MCF 10A (cell line): Measurements from ENCODE around the gene ZMYND15. TPM values are rescaled to one million over a fixed set of nuclear protein-coding genes. Genes with fewer than 3 reads are reported as not detected.

ENCODE experiments used
- BruUV-seq: library from RNA; stranded (reverse); fragments of 400-500 nt; replicated peaks from 2 replicates; lab custom pipeline; 2021; lab: Mats Ljungman, UMichigan
- CTCF ChIA-PET: fragments of 300-600 bp; sonication (Branson Sonifier 250); formaldehyde crosslinking; extraction: SDS; loops from one replicate; lab custom pipeline; 2021; ENCODE audit warnings: antibody characterized with exemption, inconsistent platforms; lab: Yijun Ruan, JAX
- POLR2A ChIA-PET: fragments of 300-600, 350-650 bp; sonication (Branson Sonifier 250); formaldehyde crosslinking; extraction: SDS; loops from one replicate; lab custom pipeline; 2020; ENCODE audit warnings: antibody characterized with exemption, inconsistent platforms; lab: Yijun Ruan, JAX
- DNase-seq: peaks from one replicate; pipeline ENCODE4 v3.0.0-alpha.2; 2018; ENCODE audit not compliant: unreplicated experiment
- H3K27ac Mint-ChIP-seq: one replicate; pipeline ENCODE4 v1.8.0; 2022; ENCODE audit warnings: mild to moderate bottlenecking, low read depth, mixed read lengths; ENCODE audit not compliant: unreplicated experiment
- H3K27me3 Mint-ChIP-seq: one replicate; pipeline ENCODE4 v1.8.0; 2022; ENCODE audit warnings: mixed read lengths; ENCODE audit not compliant: insufficient read depth, unreplicated experiment
- H3K36me3 Mint-ChIP-seq: one replicate; pipeline ENCODE4 v1.8.0; 2022; ENCODE audit warnings: mild to moderate bottlenecking, moderate library complexity, mixed read lengths; ENCODE audit not compliant: insufficient read depth, unreplicated experiment
- H3K4me1 Mint-ChIP-seq: one replicate; pipeline ENCODE4 v1.8.0; 2022; ENCODE audit warnings: mixed read lengths; ENCODE audit not compliant: insufficient read depth, unreplicated experiment
- H3K4me3 Mint-ChIP-seq: one replicate; pipeline ENCODE4 v1.8.0; 2022; ENCODE audit warnings: mild to moderate bottlenecking, moderate library complexity, mixed read lengths; ENCODE audit not compliant: unreplicated experiment
- H3K9me3 Mint-ChIP-seq: one replicate; pipeline ENCODE4 v1.8.0; 2022; ENCODE audit warnings: mixed read lengths; ENCODE audit not compliant: unreplicated experiment
- intact Hi-C: fragments of 100-400 bp; cut with micrococcal nuclease; formaldehyde crosslinking; loops from 2 replicates; pipeline ENCODE4 v1.14.1; 2022
- total RNA-seq: library from RNA; stranded (reverse); gene quantifications from 2 replicates; pipeline ENCODE4 v1.2.3, GENCODE V29; 2022
- TF ChIP-seq, protein P1 (sequence below): fragments of 200-600 bp; IDR thresholded peaks from one replicate; pipeline ENCODE4 v1.8.0; 2022; ENCODE audit warnings: antibody characterized with exemption, mild to moderate bottlenecking; ENCODE audit not compliant: unreplicated experiment

The ZMYND15 gene
- total RNA-seq, 1 experiment from 2014 or later: 1.8 TPM

GRCh38 chr17:4789701-4789950 lies 50.0 kb downstream of the ZMYND15 start:
- H3K9me3 Mint-ChIP-seq: no peaks in the 10 kb centered on the region
- H3K27ac Mint-ChIP-seq: peak overlapping the region; percentile 93
- no peaks in the 10 kb centered on the region for H3K36me3 Mint-ChIP-seq
- TF ChIP-seq, protein P1, sequence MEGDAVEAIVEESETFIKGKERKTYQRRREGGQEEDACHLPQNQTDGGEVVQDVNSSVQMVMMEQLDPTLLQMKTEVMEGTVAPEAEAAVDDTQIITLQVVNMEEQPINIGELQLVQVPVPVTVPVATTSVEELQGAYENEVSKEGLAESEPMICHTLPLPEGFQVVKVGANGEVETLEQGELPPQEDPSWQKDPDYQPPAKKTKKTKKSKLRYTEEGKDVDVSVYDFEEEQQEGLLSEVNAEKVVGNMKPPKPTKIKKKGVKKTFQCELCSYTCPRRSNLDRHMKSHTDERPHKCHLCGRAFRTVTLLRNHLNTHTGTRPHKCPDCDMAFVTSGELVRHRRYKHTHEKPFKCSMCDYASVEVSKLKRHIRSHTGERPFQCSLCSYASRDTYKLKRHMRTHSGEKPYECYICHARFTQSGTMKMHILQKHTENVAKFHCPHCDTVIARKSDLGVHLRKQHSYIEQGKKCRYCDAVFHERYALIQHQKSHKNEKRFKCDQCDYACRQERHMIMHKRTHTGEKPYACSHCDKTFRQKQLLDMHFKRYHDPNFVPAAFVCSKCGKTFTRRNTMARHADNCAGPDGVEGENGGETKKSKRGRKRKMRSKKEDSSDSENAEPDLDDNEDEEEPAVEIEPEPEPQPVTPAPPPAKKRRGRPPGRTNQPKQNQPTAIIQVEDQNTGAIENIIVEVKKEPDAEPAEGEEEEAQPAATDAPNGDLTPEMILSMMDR: no peak
- ChIA-PET POLR2A (interaction anchor here (0.6 to 4.0 kb wide), 35 partner anchors 10 to 182 kb away, joined by 3 to 51 read pairs (median 5); partner anchors contain the start of genes ARRB2, CHRNE, MED11 and MINK1), CTCF (interaction anchor here (0.6 to 6.0 kb wide), 25 partner anchors 10 to 179 kb away, joined by 3 to 88 read pairs (median 5); partner anchors contain the start of genes CHRNE, MED11, PLD2 and RNF167)
- H3K27me3 Mint-ChIP-seq: no peaks in the 10 kb centered on the region
- intact Hi-C loops: no loop called here
- H3K4me3 Mint-ChIP-seq: peak overlapping the region; percentile 75
- no TSS peak for BruUV-seq
- peaks cover 18% of the 10 kb centered on the region for H3K4me1 Mint-ChIP-seq
- DNase-seq: no peak

- Mint-ChIP-seq H3K27ac (peak overlapping the region; percentile 93), H3K9me3 (no peaks in the 10 kb centered on the region), H3K4me1 (peaks cover 18% of the 10 kb centered on the region), H3K4me3 (peak overlapping the region; percentile 75), H3K27me3 (no peaks in the 10 kb centered on the region), H3K36me3 (no peaks in the 10 kb centered on the region)
- TF ChIP-seq, protein P1: peak; percentile 70
- POLR2A ChIA-PET: interaction anchor here (0.6 to 4.0 kb wide), 53 partner anchors 9 to 236 kb away, joined by 3 to 51 read pairs (median 4); partner anchors contain the start of genes ARRB2, CAMTA2, CHRNE and MED11
- intact Hi-C loops: loop anchor here (1.0 kb wide), 4 partner anchors 43 to 92 kb away; partner anchors contain the start of genes ARRB2, MED11 and MINK1
- no TSS peak for BruUV-seq
- peak; percentile 95 for DNase-seq
- CTCF ChIA-PET: interaction anchor here (0.6 to 6.0 kb wide), 38 partner anchors 10 to 1004 kb away, joined by 3 to 88 read pairs (median 4); partner anchors contain the start of genes CHRNE, MED11, PLD2 and RNF167
These were observed 50.5 kb downstream of the ZMYND15 start for GRCh38 chr17:4789951-4790704.

DNA sequence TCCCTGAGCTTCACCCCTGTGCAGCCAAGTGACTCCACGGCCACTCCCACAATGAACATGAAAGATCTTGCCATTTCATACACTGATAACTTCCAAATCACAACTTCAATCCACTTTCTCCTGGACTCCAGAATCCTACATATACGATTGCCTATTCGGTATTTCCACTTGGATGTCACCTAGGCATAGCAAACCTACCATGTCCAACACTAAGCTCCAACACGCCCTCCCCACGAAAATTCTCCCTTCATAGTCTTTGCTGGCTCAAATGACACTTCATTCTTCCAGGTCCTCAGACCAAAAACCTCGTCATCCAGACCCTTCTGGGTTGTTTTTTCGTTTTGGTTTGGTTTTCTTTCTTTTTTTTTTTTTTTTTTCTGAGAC lies 51.1 kb downstream of the ZMYND15 start:
- peak overlapping the region; percentile 93 for H3K27ac Mint-ChIP-seq
- no peaks in the 10 kb centered on the region for H3K27me3 Mint-ChIP-seq
- no peak for DNase-seq
- BruUV-seq: no TSS peak
- H3K36me3 Mint-ChIP-seq: no peaks in the 10 kb centered on the region
- H3K4me3 Mint-ChIP-seq: peak overlapping the region; percentile 75
- TF ChIP-seq, protein P1: no peak
- ChIA-PET POLR2A (interaction anchor here (0.6 to 4.0 kb wide), 47 partner anchors 10 to 236 kb away, joined by 3 to 51 read pairs (median 4); partner anchors contain the start of genes ARRB2, CAMTA2, CHRNE and MED11), CTCF (interaction anchor here (0.6 to 6.0 kb wide), 27 partner anchors 10 to 1003 kb away, joined by 3 to 88 read pairs (median 5); partner anchors contain the start of genes CHRNE, MED11 and PLD2)
- intact Hi-C loops: loop anchor here (1.0 kb wide), 4 partner anchors 43 to 92 kb away; partner anchors contain the start of genes ARRB2, MED11 and MINK1
- no peaks in the 10 kb centered on the region for H3K9me3 Mint-ChIP-seq
- peaks cover 18% of the 10 kb centered on the region for H3K4me1 Mint-ChIP-seq

GRCh38 chr17:4795168-4795567 lies 55.5 kb downstream of the ZMYND15 start:
- peaks cover 16% of the 10 kb centered on the region for H3K4me1 Mint-ChIP-seq
- no peaks in the 10 kb centered on the region for H3K27me3 Mint-ChIP-seq
- CTCF ChIA-PET: no interaction called here
- intact Hi-C loops: no loop called here
- DNase-seq: no peak
- TF ChIP-seq, protein P1: no peak
- H3K27ac Mint-ChIP-seq: peak overlapping the region; percentile 88
- no peak overlapping the region for H3K4me3 Mint-ChIP-seq
- POLR2A ChIA-PET: no interaction called here
- peaks cover 14% of the 10 kb centered on the region for H3K36me3 Mint-ChIP-seq
- H3K9me3 Mint-ChIP-seq: no peaks in the 10 kb centered on the region
- BruUV-seq: no TSS peak
